ENCODE measurements around the gene CLCN3. TPM values are rescaled to one million over a fixed set of nuclear protein-coding genes. Genes with fewer than 3 reads are reported as not detected.

Gene CLCN3
- total RNA-seq, 4 donors from 2014 or later = 28.8 to 45.4 (median 37.7) TPM

DNA sequence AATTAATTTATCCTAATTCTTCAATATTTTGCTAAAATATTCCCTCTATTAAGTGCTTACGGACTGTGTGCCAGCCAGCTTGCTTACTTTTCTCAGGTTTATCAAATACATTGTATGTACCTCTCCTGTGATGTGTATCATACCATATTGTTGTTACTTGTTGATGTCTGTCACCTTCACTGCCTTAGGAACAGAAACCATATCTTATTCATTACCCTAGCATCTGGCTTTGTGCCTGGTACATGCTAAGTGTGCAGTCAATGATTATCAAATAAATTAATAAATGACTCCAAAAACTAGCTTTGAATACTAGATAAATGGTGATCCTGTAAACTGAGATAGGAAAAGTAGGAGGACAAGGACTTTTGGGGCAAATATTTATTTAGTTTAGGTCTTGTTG lies 6.9 kb downstream of the CLCN3 start:
- Histone ChIP-seq H3K27me3 (no peaks in the 10 kb centered on the region), H3K36me3 (peaks cover 0 to 9% (median 0%) of the 10 kb centered on the region in 3 donors), H3K27ac (no peak overlapping the region), H3K9me3 (no peaks in the 10 kb centered on the region), H3K4me3 (no peak overlapping the region), H3K4me1 (peaks cover 0 to 25% (median 3%) of the 10 kb centered on the region in 4 donors)
- TF ChIP-seq POLR2A (IDR thresholded peaks at IDR 0.05) (no peak), EP300 (IDR thresholded peaks at IDR 0.05) (no peak)
- TF ChIP-seq, protein P1, sequence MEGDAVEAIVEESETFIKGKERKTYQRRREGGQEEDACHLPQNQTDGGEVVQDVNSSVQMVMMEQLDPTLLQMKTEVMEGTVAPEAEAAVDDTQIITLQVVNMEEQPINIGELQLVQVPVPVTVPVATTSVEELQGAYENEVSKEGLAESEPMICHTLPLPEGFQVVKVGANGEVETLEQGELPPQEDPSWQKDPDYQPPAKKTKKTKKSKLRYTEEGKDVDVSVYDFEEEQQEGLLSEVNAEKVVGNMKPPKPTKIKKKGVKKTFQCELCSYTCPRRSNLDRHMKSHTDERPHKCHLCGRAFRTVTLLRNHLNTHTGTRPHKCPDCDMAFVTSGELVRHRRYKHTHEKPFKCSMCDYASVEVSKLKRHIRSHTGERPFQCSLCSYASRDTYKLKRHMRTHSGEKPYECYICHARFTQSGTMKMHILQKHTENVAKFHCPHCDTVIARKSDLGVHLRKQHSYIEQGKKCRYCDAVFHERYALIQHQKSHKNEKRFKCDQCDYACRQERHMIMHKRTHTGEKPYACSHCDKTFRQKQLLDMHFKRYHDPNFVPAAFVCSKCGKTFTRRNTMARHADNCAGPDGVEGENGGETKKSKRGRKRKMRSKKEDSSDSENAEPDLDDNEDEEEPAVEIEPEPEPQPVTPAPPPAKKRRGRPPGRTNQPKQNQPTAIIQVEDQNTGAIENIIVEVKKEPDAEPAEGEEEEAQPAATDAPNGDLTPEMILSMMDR (IDR thresholded peaks at IDR 0.05) = no peak
- WGBS, 2 donors = 97 to 98% methylated on average over 1 of the region's 1 CpG
- no peak for DNase-seq (ENCODE audit: low spot score in 2 of 2)

DNA sequence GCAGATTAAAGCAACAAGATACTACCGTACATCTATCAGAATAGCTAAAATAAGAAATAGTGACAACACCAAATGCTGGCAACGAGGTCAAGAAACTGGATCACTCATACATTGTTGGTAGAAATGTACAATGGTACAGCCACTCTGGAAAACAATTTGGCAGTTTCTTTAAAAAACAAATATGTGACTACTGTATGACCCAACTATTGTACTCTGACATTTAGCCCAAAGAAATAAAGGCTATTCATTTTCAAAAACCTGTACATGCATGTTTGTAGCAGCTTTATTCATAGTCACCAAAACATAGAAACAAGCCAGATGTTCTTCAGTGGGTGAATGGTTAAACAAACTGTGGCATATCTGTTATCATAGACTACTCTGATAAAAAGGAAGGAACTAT lies 8.2 kb downstream of the CLCN3 start:
- no peaks in the 10 kb centered on the region for H3K27me3 ChIP-seq
- H3K27ac ChIP-seq = no peak overlapping the region
- H3K4me3 ChIP-seq = no peak overlapping the region
- peaks cover 0 to 9% (median 0%) of the 10 kb centered on the region in 3 donors for H3K36me3 ChIP-seq
- DNase-seq (ENCODE audit: low spot score in 2 of 2) = no peak
- WGBS, 2 donors = 56 to 60% methylated on average over 2 of the region's 2 CpGs
- peaks cover 0 to 14% (median 0%) of the 10 kb centered on the region in 4 donors for H3K4me1 ChIP-seq
- no peaks in the 10 kb centered on the region for H3K9me3 ChIP-seq
- TF ChIP-seq, protein P1 (IDR thresholded peaks at IDR 0.05) = no peak
- TF ChIP-seq EP300 (IDR thresholded peaks at IDR 0.05) = no peak
- no peak for TF ChIP-seq POLR2A (IDR thresholded peaks at IDR 0.05)

DNA sequence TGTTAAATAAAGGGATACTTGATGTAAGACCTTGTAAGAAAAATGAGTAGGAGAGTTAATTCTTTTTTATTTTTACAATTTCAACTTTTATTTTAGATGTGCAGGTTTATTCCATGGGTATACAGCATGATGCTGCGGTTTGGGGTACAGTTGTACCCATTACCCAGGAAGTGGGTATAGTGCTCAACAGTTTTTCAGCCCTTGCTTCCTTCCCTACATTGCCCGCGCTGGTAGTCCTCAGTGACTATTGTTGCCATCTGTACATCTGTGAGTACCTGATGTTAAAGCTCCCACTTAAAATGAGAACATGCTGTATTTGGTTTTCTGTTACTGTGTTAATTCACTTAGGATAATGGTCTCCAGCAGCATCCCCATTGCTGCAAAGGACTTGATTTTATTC lies 9.7 kb downstream of the CLCN3 start:
- no peak overlapping the region for H3K4me3 ChIP-seq
- no peak for DNase-seq (ENCODE audit: low spot score in 2 of 2)
- peaks cover 0 to 14% (median 0%) of the 10 kb centered on the region in 4 donors for H3K4me1 ChIP-seq
- TF ChIP-seq EP300 (IDR thresholded peaks at IDR 0.05) = no peak
- peaks cover 0 to 9% (median 0%) of the 10 kb centered on the region in 3 donors for H3K36me3 ChIP-seq
- no peaks in the 10 kb centered on the region for H3K27me3 ChIP-seq
- H3K27ac ChIP-seq = no peak overlapping the region
- WGBS, 2 donors = 97 to 98% methylated on average over 3 of the region's 3 CpGs
- H3K9me3 ChIP-seq = no peaks in the 10 kb centered on the region

DNA sequence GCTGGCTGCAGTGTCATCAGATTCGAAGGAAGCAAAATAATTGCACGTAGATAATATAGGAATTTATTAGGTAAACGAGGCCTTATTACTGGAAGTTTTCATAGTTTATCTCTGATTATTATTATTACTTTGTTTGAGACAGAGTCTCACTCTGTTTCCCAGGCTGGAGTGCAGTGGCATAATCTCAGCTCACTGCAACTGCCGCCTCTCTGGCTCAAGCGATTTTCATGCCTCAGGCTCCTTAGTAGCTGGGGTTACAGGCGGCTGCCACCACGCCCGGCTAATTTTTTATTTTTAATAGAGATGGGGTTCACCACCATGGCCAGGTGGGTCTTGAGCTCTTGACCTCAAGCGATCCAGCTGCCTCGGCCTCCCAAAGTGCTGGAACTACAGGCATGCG lies 12.5 kb downstream of the CLCN3 start:
- 92 to 94% methylated on average over 11 of the region's 11 CpGs for WGBS, 2 donors

DNA sequence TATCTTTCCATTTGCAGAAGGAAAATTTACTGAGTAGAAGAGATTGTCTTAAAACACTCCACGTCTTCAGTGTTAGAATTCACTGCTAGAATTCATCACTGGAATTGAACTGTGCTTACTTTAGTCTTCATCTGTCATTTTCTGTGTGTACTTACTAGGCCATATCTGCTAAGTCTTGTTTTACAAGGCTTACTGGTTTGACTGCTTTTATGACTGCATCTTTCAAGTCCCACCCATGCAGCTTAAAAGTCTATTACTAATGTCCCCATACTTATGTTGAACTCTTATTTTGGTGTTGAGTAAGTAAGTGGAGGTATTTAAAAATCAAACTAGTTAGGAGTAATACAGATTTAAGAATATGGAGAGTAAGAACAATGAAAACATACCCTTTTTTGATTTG lies 14.6 kb downstream of the CLCN3 start:
- TF ChIP-seq POLR2A (IDR thresholded peaks at IDR 0.05) (no peak), EP300 (IDR thresholded peaks at IDR 0.05) (no peak)
- TF ChIP-seq, protein P1 (IDR thresholded peaks at IDR 0.05) = no peak
- Histone ChIP-seq H3K27ac (no peak overlapping the region), H3K36me3 (peaks cover 0 to 41% (median 0%) of the 10 kb centered on the region in 3 donors), H3K9me3 (no peaks in the 10 kb centered on the region), H3K4me3 (no peak overlapping the region), H3K4me1 (no peaks in the 10 kb centered on the region), H3K27me3 (no peaks in the 10 kb centered on the region)
- WGBS, 2 donors = 79 to 80% methylated on average over 1 of the region's 1 CpG
- no peak for DNase-seq (ENCODE audit: low spot score in 2 of 2)

More for the DNA sequence above, 12.5 kb downstream of the CLCN3 start:
- Histone ChIP-seq H3K36me3 (peaks cover 0 to 27% (median 0%) of the 10 kb centered on the region in 3 donors), H3K4me3 (no peak overlapping the region), H3K27ac (no peak overlapping the region), H3K9me3 (no peaks in the 10 kb centered on the region), H3K27me3 (no peaks in the 10 kb centered on the region), H3K4me1 (peaks cover 0 to 7% (median 0%) of the 10 kb centered on the region in 4 donors)
- DNase-seq (ENCODE audit: low spot score in 2 of 2) = no peak
- TF ChIP-seq EP300 (IDR thresholded peaks at IDR 0.05) (no peak), POLR2A (IDR thresholded peaks at IDR 0.05) (no peak)
- TF ChIP-seq, protein P1 (IDR thresholded peaks at IDR 0.05) = no peak
